ENCODE results near the gene SRBD1.

Gene SRBD1

DNA sequence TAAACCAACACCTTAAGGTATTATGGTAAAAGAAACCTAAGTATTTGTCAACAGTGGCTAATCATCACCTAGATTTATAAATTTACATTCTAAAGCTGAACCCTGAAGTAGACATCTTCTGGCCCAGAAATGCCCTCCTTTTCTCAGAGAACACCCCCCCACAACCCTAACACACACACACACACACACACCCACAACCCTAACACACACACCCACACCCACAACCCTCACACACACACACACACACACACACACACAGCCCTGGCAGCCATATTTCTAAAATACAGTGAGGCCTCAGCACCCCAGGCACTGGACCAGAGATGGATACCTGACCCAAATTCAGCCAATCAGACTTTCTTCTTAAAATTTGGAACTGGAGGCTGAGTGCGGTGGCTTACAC lies 14.3 kb downstream of the SRBD1 start:
- DNase-seq (ENCODE audit: low spot score): no peak

- no peak for DNase-seq (ENCODE audit: low spot score)
Measured at GRCh38 chr2:45595721-45596435, 15.2 kb downstream of the SRBD1 start.

DNA sequence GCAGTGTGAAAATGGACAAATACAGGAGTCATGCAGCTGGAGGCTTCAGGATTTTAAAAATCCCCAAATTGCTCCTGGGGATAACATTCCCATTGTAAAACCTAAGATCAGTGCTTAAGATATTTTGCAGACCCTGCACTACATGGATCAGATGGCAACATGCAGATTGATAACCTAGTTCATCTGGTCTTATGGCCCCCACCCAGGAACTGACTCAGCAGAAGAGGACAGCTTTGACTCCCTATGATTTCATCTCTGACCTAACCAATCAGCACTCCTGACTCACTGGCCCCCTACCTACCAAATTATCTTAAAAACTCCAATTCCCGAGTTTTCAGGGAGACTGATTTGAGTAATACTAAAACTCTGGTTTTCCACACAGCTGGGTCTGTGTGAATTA lies 20.0 kb downstream of the SRBD1 start:
- DNase-seq (ENCODE audit: low spot score): no peak

DNA sequence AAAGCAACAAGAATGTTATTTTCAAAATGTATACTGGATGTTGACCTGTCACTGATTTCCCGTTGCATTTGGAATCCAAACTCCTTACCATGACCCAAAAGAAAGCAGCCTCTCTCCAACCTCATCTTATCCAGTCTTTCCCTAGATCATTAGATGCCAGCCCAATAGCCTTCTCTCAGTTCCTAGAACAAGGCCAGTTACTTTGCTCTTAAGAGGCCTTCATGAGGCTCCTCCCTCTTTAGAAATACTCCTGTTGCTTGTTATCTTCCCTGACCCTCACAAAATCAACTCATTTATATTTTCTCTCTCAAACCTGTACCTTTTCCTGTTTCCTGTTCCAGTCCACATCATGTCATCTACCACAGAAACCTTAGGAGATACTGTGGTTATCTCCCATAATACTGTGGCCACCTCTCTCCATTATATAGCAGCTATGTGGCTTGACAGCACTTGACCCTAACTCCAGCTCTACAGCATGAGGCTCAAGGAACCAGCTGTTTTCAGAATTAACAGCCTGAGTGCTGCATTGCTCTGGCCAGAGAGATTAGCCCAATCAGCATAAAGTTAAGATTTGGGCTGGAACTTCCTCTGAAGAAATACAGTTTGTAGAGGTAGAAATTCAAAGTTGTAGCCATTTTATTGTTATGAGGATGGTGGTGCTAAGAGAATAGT lies 22.8 kb downstream of the SRBD1 start:
- no peak for DNase-seq (ENCODE audit: low spot score)

- no peak for DNase-seq (ENCODE audit: low spot score)
Measured at GRCh38 chr2:45586600-45586999, 24.5 kb downstream of the SRBD1 start.

GRCh38 chr2:45585267-45585861 lies 25.7 kb downstream of the SRBD1 start:
- no peak for DNase-seq (ENCODE audit: low spot score)

DNA sequence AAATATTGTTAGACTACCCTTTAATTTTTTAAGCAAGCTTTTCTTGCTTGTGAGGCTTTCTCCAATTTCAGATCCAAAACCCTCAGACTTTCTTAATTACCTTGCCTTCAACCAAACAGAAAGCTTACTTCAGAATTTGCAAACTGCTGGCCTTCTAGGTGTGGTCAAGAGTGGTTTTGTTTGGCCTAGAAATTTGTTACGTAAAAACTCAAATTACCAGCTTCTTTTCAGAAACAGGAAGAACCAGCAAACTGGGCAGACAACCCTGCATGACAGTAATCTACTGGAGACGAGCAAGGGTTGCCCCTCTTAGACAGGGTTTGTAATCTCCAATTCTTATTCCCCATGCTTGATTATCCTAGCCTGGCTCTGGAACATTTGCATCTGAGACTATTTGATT lies 27.1 kb downstream of the SRBD1 start:
- DNase-seq (ENCODE audit: low spot score): no peak

- DNase-seq (ENCODE audit: low spot score): no peak
Measured at GRCh38 chr2:45582522-45582921, 28.5 kb downstream of the SRBD1 start.

DNA sequence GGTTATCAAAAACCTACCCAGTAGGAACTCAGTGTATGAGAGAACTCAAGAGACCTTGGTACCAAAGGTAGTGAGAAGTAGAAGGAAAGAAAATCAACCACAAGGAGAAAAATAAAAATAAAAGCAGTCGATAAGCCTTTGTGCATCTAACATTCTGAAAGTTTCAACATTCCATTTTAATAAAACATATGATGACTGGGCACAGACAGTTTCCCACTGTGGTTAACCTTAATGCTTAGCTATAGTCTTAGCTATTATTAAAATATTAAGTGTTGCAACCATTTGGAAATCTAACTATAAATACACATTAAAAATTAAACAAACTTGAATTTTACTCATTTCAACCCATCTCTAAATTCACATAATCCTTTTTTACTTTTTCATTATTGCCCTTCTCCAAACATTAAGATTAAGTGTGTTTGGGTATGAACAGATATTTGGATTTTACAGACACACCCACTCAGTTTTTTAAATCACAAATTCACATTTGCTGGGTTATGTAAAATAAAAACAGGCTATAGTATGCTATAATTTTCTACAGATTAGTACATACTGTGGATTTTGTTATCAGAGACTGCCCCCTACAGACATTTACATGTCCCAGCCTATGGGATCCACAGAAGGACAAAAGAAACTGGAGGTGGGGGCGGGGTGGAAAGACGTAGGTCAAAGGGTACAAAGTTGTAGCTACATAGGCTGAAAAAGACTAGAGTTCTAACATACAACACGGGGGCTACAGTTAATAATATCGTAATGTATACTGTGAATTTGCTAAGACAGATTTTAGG lies 32.8 kb downstream of the SRBD1 start:
- no peak for DNase-seq (ENCODE audit: low spot score)

DNA sequence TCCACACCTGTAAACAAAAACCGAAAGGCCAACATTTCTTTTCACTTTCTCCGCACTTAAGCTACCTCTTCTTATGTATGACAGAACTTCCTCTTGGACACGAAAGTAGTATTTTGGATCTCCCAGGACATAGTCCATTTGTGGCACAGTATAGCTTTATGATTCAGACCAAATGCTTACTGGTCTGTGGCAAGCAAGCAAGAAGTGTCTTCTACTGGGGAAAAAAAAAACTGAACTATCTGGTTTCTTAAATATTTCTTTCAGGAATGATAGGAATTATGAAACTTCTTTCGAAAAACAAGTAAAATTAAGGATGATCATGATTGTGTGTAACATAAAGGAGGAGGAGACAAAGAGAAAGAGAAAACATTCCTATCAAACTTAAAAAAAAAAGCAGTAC lies 33.6 kb downstream of the SRBD1 start:
- DNase-seq (ENCODE audit: low spot score): no peak

DNA sequence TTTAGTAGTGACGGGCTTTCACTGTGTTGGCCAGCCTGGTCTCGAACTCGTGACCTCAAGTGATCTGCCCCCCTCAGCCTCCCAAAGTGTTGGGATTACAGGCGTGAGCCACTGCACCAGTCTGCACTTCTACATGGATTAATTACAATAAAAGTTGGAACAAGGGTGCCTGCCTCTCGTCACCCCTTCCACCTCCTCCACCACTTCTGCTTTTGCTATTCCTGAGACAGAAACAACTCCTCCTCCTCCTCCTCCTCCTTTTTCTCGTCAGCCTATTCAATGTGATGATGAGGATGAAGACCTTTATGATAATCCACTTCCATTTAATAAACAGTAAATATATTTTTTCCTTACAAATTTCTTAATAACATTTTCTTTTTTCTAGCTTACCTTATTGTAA lies 35.2 kb downstream of the SRBD1 start:
- DNase-seq (ENCODE audit: low spot score): no peak

GRCh38 chr2:45572979-45573378 lies 38.1 kb downstream of the SRBD1 start:
- DNase-seq (ENCODE audit: low spot score): no peak

- no peak for DNase-seq (ENCODE audit: low spot score)
Measured at GRCh38 chr2:45571940-45572339, 39.1 kb downstream of the SRBD1 start.

GRCh38 chr2:45570671-45571334 lies 40.3 kb downstream of the SRBD1 start:
- DNase-seq (ENCODE audit: low spot score): no peak

- DNase-seq (ENCODE audit: low spot score): no peak
Measured at GRCh38 chr2:45568935-45569334, 42.1 kb downstream of the SRBD1 start.

- no peak for DNase-seq (ENCODE audit: low spot score)
Measured at GRCh38 chr2:45567974-45568789, 42.9 kb downstream of the SRBD1 start.

- no peak for DNase-seq (ENCODE audit: low spot score)
Measured at GRCh38 chr2:45567288-45567963, 43.6 kb downstream of the SRBD1 start.

- no peak for DNase-seq (ENCODE audit: low spot score)
Measured at GRCh38 chr2:45559436-45559835, 51.6 kb downstream of the SRBD1 start.

DNA sequence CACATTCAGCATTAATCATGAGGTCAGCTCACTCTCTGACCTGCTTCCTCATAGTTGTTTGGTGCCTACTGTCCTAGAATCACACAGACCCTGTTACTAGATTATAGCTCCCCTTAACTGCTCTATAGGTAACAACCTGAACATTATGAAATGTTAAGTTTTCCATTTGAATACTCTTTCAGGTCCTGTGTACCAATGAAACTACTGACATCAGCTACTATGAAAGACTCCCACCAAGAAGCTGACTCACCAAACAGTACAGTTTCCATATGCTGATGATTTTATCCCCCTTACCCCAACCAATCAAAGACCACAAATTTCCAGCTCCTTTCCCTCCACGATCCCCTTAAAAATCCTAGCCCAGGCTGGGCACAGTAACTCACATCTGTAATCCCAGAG lies 56.3 kb downstream of the SRBD1 start:
- DNase-seq (ENCODE audit: low spot score): no peak

DNA sequence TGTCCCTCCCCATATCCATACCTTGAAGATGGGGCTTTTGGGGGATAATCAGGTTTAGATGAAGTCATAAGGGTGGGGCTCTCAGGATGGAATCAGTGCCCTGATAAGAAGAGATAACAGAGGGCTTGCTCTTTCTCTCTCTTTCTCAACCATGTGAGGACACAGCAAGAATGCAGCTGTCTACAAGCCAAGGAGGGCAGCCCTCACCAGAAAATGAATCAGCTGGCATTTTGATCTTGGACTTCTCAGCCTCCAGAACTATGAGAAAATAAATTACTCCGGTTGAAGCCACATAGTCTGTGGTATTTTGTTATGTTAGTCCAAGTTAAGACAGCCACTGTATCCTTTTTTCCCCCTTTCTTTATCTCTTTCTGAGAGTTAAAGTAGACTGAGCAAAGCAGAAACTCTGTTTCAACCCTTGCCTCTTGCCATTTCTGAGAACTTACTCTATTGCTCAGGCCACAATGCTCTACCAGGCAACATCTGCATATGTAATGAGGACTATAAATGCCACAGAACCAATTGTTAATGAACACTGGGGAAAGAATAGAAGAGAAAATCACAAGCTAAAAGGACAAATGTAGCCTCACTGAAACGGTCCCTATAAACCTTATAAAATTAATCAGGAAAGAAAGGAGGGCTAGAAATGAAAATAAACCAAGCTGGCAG lies 56.9 kb downstream of the SRBD1 start:
- no peak for DNase-seq (ENCODE audit: low spot score)
